ENCODE data around the gene C1orf232.

Gene C1orf232

GRCh38 chr1:26124418-26125331 is 44.1 kb downstream of the C1orf232 start:
- Histone ChIP-seq H3K27ac (ENCODE audit: low read length) (peak overlapping the region; percentile 95), H3K9ac (ENCODE audit: low read depth, low read length) (peak overlapping the region; percentile 57), H3K4me3 (ENCODE audit: low read depth in 1 of 2, low read length in 2 of 2) (no peak overlapping the region), H4K20me1 (ENCODE audit: insufficient read depth, low read length) (no peaks in the 10 kb centered on the region), H3K4me1 (ENCODE audit: insufficient read depth, low read length) (peaks cover 50% of the 10 kb centered on the region), H3K27me3 (ENCODE audit: insufficient read depth, low read length, poor library complexity) (no peaks in the 10 kb centered on the region), H3K79me2 (ENCODE audit: insufficient read depth, low read length) (peaks cover 42% of the 10 kb centered on the region), H3K9me3 (ENCODE audit: insufficient read depth, low read length, severe bottlenecking) (no peaks in the 10 kb centered on the region), H3K4me2 (ENCODE audit: insufficient read depth, low read length) (peak overlapping the region; percentile 56; the same call in 1 of the 2 replicates), H2AFZ (ENCODE audit: low read depth, low read length) (no peak overlapping the region), H3K36me3 (ENCODE audit: insufficient read depth, low read length) (peaks cover 33% of the 10 kb centered on the region)
- no peak for TF ChIP-seq EZH2 (IDR thresholded peaks at IDR 0.05; ENCODE audit: borderline replicate concordance, low read depth, low read length, severe bottlenecking)
- no peak for TF ChIP-seq CTCF (IDR thresholded peaks at IDR 0.05; ENCODE audit: borderline replicate concordance, extremely low read depth, low read length, poor library complexity, severe bottlenecking)
- no peak for DNase-seq
- ATAC-seq (ENCODE audit: insufficient read depth, low read depth) = no peak

- H3K4me1 ChIP-seq (ENCODE audit: insufficient read depth, low read length) = peaks cover 50% of the 10 kb centered on the region
- H3K4me2 ChIP-seq (ENCODE audit: insufficient read depth, low read length) = no peak overlapping the region
Measured at GRCh38 chr1:26122988-26123973, 45.5 kb downstream of the C1orf232 start.

More at GRCh38 chr1:26122988-26123973, 45.5 kb downstream of the C1orf232 start:
- no peak for TF ChIP-seq EZH2 (IDR thresholded peaks at IDR 0.05; ENCODE audit: borderline replicate concordance, low read depth, low read length, severe bottlenecking)
- TF ChIP-seq CTCF (IDR thresholded peaks at IDR 0.05; ENCODE audit: borderline replicate concordance, extremely low read depth, low read length, poor library complexity, severe bottlenecking) = no peak
- DNase-seq = peak; percentile 2
- Histone ChIP-seq H3K36me3 (ENCODE audit: insufficient read depth, low read length) (peaks cover 47% of the 10 kb centered on the region), H3K27ac (ENCODE audit: low read length) (0 out of 2 replicates have a peak overlapping the region, but pooled peaks have one; percentile 8), H3K9me3 (ENCODE audit: insufficient read depth, low read length, severe bottlenecking) (no peaks in the 10 kb centered on the region), H3K9ac (ENCODE audit: low read depth, low read length) (no peak overlapping the region), H2AFZ (ENCODE audit: low read depth, low read length) (no peak overlapping the region), H4K20me1 (ENCODE audit: insufficient read depth, low read length) (no peaks in the 10 kb centered on the region), H3K79me2 (ENCODE audit: insufficient read depth, low read length) (peaks cover 56% of the 10 kb centered on the region), H3K27me3 (ENCODE audit: insufficient read depth, low read length, poor library complexity) (no peaks in the 10 kb centered on the region), H3K4me3 (ENCODE audit: low read depth in 1 of 2, low read length in 2 of 2) (no peak overlapping the region)
- ATAC-seq (ENCODE audit: insufficient read depth, low read depth) = no peak

Data from DND-41 (cell line).